HG02943 (cell line): ENCODE measurements around the gene SLC35F2.
"Not testable (repeated sequence)": the region's sequence is repeated elsewhere in the genome, so short reads cannot be mapped to it uniquely, and the experiment has no call there.

Experiments
- ATAC-seq: cut with Tn5 transposase; IDR thresholded peaks from one replicate; pipeline ENCODE4 v1.9.1; 2021; ENCODE audit warnings: mild to moderate bottlenecking, low read depth, moderate library complexity; ENCODE audit not compliant: unreplicated experiment

SLC35F2 gene, protein sequence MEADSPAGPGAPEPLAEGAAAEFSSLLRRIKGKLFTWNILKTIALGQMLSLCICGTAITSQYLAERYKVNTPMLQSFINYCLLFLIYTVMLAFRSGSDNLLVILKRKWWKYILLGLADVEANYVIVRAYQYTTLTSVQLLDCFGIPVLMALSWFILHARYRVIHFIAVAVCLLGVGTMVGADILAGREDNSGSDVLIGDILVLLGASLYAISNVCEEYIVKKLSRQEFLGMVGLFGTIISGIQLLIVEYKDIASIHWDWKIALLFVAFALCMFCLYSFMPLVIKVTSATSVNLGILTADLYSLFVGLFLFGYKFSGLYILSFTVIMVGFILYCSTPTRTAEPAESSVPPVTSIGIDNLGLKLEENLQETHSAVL

DNA sequence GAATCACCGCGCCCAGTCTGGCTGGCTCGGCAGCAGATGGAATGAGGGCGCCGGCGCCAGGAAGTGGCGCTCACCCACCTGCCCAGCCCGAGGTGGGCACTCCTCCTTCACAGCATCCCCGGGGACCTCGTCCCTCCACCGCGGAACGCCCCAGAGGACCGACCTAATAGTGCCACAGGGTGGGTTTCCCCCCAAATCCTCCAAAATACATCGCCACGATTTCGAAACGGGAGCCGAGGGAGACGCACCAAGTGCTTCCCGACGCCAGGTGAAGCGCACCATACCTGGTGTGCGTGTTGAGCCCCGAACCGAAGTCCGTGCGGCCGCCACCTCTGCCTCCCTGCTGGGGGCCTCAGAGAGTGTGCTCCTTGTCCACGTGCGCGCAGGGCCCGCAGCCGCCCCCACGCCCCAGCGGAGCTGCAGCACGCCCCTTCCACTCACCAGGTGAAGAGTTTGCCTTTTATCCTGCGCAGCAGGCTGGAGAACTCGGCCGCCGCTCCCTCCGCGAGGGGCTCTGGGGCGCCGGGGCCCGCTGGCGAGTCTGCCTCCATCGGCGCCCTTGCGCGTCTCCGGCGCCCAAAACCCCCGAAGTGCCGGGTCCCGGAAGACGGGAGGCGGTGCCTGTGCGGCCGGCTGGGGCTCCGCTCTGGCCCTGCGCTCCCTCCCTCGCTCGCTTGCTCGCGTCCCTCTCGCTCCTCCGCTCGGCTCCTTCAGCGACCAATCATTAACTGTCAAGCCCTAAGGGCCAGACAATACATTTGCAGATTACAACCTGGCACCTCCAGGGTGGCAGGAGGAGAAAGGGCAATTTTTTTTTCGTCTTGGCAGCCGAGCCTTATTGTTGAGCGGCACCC lies at the start of gene SLC35F2:
Gene SLC35F2, minus strand, starts transcription at position 571 of the 854 bp plus-strand sequence. Its CDS starts 20 bp downstream, at position 551.
- ATAC-seq: peak; percentile 89

DNA sequence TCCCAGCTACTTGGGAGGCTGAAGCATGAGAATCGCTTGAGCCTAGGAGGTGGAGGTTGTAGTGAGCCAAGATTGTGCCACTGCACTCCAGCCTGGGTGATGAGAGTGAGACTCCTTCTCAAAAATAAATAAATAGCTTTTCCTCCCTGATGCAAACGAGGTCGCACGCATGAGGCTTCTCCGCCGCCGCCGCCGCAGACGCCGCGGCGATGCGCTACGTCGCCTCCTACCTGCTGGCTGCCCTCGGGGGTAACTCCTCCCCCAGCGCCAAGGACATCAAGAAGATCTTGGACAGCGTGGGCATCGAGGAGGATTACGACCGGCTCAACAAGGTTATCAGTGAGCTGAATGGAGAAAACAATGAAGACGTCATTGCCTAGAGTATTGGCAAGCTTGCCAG lies 49.6 kb upstream of the SLC35F2 start:
- no peak for ATAC-seq

DNA sequence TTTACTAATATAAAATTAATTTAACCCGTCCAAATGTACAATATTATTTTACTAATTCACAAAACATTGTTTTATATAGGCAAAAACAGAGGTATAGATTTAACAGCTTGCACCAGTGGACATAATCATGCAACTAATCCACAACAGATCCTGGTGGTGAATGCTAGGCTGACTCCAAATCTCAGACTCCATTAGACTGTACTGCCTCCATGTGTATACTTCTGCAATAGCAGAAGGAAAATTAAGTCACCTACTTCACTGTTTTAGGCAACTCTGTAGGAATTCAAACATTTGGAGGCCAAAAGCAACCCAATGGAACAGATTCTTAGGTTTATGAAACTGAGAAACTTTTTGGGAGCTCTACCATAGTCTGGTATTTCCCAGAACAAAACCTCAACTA lies 39.7 kb upstream of the SLC35F2 start:
- no peak for ATAC-seq

DNA sequence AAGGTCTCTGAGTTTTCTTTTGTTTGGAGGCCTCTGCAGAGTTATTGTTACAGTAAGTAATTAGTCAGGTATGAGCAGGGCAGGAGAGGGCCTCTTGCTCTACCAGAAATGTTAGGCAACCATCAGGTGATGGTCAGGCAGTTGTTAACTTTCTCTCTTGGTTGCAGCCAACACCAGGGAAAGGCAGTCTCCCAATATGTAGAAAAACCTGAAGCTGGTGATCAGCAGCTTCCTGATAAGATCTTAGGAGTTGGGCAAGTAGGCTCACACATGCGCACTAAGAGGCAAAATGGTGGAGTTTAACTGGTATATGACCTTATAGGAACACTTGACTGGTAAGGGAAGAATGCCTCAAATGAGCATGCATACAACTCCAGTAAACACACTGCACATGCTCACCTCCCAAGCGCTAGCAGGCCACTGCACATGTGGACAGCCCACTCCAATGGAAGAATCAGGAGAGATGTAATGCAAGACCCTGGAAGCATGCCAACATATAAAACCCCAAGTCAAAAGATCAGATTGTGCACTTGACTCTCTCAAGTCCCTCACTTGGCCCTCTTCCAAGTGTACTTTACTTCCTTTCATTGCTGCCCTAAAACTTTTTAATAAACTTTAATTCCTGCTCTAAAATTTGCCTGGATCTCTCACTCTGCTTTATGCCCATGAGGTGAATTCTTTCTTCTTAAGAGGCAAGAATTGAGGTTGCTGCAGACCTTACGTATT lies 23.7 kb upstream of the SLC35F2 start:
- no peak for ATAC-seq

DNA sequence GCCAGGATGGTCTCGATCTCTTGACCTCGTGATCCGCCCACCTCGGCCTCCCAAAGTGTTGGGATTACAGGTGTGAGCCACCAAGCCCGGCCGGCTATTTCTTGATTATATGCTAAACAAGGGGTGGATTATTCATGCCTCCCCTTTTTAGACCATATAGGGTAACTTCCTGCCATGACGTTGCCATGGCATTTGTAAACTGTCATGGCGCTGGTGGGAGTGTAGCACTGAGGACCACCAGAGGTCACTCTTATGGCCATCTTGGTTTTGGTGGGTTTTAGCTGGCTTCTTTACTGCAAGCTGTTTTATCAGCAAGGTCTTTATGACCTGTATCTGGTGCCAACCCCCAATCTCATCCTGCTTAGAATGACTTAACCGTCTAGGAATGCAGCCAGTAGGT lies 22.9 kb upstream of the SLC35F2 start:
- not testable (repeated sequence) for ATAC-seq

DNA sequence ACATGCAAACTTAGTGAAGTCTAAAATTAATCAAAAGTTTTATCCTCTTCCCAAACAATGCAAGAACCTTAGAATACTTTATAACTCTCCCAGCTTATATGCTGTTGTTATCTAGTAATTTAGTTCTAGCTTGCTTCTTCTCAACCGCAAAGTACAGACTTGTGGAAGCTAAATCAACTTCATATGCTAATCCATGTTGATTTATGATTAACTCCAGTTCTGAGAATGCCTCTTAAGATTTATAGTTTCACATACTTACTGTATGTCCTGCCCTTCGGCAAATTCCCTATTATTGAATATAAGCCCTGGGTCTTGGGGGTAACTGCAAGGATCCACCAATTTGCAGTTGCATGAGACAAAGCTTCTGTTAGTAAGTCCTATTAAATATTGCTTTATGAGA lies 17.6 kb upstream of the SLC35F2 start:
- ATAC-seq: no peak

DNA sequence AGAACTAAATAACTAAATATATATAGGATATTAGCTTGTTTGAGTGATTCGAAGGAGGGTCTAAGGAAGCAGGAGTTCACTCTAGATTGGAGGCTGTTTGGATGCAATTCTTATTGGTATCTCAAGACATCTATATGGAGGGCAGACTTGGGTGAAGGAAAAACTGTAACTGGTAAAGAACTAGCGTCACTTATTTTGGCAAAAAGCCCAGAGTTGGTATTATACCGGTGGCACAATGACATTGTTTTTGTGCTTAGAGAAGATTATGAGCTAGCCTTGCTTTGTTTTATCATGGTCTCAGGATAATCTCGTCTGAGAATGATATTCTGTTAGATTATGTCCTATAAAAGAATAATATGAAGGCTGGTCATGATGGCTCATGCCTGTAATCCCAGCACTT lies 6.0 kb upstream of the SLC35F2 start:
- no peak for ATAC-seq

DNA sequence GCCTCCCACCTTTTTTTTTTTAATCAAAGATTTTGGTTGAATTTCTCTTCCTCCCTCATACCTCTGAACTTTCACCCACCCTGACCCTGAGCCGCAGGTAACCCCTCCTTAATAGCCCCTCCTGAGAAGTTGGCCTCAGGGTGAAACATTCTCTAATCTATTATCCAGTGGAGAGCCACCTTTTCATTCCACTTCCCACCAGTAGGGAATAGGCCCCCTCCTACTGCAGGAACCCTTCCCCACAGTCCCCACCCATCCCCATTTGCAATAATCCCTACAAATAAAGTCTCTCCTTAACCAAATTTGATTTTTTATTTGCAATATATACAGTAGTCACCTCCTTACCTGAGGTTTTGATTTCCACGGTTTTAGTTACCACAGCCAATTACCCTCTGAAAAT lies 2.1 kb upstream of the SLC35F2 start:
- no peak for ATAC-seq

DNA sequence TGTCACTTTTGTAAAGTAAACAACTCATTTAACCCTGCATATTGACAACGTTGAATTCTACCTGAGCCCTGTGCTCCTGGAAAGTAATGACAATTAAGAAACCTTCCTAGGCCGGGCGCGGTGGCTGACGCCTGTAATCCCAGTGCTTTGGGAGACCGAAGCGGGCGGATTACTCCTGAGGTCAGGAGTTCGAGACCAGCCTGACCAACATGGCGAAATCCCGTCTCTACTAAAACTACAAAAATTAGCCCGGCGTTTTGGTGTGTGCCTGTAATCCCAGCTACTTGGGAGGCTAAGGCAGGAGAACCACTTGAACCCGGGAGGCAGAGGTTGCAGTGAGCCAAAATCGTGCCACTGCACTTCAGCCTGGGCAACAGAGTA lies 1.6 kb upstream of the SLC35F2 start:
- not testable (repeated sequence) for ATAC-seq

DNA sequence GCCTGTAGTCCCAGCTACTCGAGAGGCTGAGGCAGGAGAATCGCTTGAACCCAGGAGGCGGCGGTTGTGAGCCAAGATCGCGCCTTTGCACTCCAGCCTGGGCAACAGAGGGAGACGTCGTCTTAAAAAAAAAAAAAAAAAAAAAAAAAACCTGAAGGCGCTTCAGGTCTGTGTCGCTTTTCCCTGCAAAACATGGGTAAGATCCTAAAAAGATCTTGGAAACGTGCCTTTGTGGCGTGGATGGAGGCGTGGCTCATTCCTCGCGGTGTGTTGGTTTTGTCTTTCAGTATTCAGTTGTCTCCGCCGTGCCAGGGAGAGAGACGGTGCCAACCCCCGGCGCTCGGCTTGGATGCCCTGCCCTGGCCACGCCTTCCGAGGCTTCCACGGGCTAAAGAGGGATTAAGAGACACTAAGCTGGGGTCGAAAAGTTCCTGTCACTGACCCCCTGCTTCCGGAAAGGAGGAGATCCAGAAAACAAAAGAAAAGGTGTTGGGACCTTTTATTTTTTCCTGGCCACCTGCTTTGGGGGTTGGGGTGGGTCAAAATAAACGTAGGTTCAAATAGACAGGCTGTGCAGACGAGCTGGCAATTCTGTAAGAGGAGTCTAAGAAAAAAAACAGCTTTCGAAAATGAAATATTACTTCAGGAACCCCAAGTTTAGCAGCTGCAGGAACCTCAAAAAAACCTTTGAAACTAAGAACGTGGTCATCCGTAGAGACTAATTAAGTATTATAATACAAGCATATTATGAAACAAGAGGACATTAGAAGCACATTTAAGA lies 1.1 kb upstream of the SLC35F2 start:
- peak; percentile 30 for ATAC-seq

DNA sequence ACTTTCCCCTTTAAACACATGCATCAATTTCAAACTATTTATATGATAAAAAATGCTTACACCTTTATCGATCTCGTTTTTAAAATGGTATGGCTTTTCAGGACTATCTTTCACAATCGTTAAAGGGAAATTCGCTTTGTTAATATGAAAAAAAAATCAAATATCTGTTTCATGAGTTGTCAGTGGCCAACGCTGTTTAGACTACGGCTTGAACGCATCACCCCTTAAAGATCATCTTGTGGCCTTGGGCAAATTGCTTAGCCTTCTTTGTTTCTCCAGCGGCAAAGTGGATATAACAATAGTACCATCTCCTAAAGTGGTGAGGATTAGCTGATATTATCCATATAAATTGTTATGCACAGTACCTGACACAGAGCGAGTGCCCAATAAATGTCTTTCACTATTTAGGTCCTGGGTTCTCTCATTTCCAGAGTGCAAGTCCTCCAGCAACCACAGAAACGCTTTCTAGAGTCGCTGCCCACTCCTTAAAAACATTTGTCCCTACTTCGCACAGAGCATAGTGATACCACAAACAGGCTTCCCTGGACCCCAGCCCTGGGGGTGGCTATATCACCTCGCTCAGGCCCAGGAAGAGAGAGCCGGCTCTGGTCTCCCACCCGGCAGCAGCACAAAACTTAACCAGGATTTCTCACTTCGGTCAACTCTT lies 904 bp downstream of the SLC35F2 start:
- ATAC-seq: no peak

DNA sequence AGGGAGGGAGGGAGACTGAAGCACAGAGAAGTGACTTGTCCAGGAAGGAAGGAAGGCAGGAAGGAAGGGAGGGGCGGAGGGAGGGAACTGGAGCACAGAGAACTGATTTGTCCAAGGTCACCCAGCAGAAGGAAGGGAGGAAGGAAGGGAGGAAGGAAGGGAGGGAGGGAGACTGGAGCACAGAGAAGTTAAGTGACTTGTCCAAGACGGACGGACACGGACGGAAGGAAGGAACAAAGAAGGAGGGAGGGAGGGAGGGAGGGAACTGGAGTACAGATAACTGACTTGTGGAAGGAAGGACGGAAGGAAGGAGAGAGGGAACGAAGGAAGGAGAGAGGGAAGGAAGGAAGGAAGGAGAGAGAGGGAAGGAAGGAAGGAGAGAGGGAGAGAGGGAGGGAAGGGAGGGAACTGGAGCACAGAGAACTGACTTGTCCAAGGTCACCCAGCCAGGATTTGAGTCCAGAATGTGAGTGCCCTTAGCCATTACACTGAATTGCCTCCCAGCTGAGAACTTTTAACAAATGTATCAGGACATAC lies 1.5 kb downstream of the SLC35F2 start:
- ATAC-seq: no peak

DNA sequence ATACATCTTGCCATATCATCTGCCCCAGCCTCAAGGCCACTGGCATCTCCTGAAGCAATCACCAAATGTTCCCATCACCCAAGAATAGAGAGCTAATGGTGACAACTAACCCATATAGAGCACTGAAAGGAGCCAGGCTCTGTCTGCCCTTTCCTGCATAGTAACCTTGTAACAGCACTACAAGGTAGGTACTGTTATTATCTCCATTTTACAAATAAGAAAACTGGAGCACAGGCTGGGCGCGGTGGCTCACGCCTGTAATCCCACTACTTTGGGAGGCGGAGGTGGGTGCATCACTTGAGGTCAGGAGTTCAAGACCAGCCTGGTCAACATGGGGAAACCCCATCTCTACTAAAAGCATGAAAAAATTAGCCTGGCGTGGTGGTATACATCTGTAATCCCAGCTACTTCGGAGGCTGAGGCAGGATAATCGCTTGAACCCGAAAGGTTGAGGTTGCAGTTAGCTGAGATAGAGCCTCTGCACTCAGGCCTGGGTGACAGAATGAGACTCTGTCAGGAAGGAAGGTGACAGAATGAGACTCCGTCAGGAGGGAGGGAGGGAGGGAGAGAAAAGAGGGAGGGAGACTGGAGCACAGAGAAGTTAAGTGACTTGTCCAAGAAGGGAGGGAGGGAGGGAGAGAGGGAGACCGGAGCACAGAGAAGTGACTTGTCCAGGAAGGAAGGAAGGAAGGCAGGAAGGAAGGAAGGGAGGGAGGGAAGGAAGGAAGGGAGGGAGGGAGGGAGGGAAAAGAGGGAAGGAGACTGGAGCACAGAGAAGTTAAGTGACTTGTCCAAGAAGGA lies 2.2 kb downstream of the SLC35F2 start:
- no peak for ATAC-seq

DNA sequence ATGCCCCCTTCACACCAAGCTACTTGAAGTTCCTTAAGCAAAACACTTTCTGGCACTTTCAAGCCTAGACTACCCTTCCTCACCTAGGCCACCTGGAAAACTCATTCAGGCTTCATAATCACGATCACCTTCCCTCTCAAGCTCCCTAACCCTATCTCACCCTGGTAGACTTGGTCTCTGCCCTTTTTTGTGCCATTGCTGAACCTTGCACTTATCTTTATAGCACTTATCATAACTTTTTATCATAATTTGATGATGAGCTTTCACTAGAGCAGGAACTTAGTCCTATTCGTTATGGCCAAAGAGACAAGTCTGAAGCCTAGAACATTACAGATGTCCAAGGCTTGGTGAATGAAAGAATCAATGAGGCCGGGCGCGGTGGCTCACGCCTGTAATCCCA lies 5.5 kb downstream of the SLC35F2 start:
- ATAC-seq: no peak

DNA sequence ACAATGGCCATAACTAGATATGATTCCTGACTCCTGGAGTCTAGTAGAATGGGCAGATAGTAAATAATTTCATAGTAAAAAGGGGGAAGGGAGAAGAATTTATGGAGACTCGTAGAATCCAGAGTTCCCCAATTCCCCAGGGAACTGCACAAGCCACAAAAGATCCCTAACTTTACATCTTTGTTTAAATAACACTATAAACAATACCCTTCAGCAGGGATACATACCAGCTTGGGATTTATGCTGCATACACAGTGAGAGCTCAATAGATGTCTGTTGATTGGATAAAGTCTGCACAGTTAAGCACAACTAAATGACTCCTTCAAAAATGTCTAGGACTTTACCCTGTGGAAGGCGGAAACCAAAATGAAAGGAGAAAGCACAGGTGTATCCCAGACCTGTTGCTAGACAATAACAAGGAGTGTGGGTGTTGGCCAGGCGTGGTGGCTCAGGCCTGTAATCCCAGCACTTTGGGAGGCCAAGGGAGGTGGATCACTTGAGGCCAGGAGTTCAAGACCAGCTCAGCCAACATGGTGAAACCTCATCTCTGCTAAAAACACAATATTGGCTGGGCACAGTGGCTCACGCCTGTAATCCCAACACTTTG lies 6.8 kb downstream of the SLC35F2 start:
- no peak for ATAC-seq

DNA sequence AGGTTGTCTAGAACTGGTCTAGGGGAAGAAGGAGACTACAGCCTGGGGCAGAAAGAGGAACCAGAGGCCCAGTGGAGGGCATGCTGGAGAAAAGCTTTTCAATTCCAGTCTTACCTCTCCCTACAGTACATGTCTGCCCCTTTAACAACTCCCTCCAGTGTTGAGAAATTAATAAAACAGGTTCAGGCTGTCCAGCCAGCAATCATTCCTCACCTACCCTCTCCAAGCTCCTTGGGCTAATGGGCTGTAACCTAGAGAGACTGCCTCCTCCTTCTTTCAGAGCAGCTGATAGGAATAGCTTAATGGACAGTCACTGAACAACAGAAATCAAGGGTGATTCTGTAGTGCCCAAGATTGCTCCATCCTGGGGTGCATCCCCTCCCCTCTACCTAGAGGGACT lies 8.8 kb downstream of the SLC35F2 start:
- no peak for ATAC-seq

DNA sequence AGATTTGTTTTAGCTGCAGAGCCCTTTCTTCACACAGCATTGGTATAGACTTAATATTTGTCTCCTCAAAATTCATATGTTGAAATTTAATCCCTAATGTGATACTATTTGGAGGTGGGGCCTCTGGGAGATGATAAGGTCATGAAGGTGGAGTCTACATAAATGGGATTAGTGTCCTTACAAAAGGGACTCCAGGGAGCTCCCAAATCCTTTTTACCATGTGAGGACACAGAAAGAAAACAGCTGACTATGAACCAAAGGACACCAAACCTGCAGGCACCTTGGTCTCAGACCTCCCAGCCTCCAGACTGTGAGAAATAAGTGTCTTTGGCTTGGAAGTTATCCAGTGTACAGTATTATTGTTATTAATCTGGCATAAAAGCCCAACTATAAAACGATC lies 10.2 kb downstream of the SLC35F2 start:
- no peak for ATAC-seq

DNA sequence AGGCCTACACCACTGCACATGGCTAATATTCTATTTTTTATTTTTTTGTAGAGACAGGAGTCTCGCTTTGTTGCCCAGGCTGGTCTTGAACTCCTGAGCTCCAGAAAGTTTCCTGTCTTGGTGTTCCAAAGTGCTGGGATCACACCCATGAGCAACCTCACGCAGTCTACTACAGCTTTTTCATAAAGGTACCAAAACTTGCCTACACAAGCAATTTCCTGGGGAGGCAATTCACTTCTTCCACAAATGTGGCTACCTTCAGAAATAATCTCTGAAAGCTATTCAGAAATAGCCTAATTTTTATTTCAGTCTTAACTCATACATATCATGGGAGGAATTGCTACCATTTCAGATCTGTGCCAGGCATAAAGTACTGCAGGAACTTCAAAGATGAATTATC lies 11.4 kb downstream of the SLC35F2 start:
- no peak for ATAC-seq
